Measurements from ENCODE around the gene RAB11FIP3.
"Not testable (repeated sequence)": the region's sequence is repeated elsewhere in the genome, so short reads cannot be mapped to it uniquely, and the experiment has no call there.

Gene RAB11FIP3

DNA sequence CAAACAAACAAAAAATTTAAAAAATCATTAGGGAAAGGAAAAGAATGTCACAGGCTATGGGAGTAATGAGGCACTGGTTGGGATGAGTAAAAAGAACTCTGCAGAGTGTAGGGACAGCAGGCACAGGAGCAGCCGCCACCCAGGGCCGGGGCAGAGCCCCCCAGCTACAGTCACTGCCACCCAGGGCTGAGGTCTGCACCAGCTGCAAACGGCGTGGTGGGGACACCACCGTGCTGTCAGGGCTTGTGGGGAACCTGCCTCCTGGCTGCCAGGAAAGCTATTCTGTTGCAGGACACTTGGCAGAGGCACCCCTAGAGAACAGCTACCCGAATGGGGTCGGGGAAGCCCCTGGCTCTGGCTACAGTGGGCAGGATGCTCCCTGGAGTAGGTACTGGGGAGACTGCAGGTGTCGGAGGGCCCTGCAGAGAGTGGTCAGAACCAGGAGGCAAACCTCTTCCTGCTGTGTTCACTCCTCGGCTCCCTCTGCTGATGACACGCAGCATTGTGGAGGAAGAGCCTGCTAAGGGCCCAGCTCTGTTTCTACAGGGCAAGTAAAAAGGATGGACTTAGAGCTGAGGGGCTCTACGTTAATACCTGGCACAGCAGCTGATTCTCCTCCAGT lies 69.8 kb downstream of the RAB11FIP3 start:
- no peak for DNase-seq (ENCODE audit: low spot score)

DNA sequence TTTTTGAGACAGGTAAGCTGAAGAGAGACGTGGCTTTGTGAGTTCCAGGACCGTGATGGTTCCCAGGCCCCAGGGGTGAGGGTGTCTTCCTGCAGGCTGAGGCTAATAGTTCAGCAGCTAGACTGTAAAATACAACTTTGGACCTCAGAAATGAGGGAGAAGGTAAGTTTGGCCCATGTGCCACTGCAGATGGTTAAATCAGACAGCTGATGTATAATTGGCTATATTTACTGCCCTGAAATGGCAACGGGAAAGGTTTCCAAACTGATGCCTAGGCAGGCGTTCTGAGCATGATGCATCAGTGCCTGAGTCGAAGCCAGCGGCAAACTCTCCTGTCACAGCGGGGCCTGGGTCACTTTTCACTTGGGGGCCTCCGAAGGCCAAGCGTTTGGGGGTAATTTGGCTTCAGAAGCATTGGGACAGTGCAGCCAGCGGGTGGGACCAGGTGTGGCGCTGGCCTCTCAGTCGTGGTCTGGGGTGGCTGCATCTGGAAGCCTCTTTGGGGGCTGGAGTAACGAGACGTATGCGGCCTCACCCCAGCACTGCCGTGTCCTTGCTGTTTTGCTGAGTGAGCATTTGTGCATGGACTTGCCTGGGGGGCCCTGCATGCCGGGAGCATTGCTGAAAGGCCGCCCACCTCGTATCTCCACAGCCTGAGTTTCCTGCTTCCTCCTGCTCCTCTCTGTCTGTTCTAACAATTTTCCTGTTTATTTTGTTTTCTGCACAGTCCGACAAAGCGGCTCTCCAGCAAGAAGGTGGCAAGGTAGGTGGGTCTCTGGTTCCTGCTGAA lies 70.8 kb downstream of the RAB11FIP3 start:
- DNase-seq (ENCODE audit: low spot score), result no peak

DNA sequence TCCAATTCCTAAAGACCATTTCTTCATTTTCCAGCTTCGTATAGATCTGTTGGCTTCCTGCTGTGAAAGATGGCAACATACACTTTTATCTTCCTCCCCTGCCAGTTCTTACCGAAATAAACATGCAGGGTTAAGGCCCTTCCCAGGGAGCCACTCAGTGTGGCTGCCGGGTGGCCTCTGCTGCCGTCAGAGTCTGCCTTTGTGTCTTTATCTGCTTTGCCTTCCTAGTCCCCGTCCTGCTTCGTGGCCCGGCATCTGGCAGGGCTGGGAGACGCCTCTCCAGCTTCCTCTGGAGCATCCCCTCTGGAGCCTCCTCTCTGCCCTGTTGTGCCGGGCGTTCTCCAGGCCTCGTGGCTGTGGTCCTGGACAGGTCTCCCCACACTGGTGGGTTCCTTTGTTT lies 71.8 kb downstream of the RAB11FIP3 start:
- DNase-seq (ENCODE audit: low spot score), result no peak

DNA sequence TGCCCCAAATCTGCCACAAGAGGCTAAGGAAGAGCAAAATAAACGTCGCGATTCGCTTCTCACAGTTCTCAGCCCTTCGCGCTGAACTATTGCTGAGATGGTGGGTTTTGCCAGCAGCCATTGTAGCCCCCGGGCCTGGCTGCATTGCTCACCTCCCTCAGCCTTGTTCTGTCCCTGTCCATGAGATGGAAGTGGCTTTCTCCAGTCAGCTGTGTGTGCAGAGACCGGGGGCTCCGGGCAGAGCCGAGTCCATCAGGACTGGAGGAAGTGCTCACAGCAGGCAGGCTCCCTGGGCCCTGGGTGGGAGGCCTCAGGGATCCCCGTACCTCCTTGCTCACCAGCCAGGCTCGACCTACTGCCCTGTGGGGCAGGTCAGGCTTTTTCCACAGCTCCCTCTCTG lies 74.5 kb downstream of the RAB11FIP3 start:
- no peak for DNase-seq (ENCODE audit: low spot score)

DNA sequence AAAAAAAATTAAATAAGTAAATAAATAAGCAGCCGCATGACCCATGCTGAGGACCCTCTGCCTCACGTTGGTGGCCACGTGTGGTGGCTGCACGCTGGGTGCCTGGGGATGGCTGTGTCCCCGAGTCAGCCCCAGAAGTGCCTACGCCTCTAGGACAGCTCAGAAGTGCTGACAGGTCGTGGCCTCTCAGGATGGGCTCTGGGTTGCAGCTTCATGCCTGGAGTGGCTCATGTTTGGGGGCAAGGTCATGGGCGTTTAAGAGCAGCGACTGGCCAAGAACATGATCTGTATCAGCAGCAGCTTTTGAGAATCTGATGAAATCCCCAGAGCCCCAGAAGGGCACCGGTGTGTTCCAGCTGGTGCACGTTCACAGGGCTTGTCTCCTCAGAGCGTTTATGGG lies 75.3 kb downstream of the RAB11FIP3 start:
- DNase-seq (ENCODE audit: low spot score), result no peak

DNA sequence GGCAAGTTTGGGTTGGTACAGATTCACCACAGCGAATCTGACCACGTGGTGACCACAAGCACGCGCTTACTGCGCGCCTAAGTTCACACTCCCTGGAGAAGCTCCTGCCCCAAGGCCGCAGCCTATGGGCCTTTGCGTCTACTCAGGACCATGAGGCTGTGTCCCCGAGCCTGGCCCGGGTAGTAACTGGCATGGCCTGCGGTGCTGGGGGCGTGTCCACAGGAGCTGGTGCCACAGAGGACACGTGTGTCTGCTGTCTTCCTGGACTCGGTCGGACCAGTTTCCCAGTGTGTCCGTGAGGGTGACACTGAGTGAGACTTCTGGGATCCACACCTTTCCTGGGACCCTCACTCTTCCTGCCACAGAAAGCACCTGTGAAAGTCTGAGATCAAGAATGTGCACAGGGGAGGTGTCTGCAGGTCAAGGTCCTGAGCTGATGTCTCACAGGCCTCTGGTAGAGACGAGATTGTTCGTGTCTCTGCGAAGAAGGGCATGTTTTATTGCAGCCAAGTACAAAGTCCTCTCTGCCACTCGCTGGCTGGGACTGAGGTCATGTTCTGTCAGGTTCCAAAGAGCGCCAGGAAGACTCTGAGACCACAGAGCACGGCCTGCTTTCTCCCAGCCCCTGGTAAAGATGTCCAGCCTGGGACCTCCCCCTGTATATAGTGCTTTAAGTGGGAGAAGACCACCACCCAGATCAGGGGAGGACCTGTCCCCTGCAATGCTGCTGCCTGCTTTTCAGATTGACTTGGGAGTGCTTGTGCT lies 76.9 kb downstream of the RAB11FIP3 start:
- DNase-seq (ENCODE audit: low spot score), result no peak

DNA sequence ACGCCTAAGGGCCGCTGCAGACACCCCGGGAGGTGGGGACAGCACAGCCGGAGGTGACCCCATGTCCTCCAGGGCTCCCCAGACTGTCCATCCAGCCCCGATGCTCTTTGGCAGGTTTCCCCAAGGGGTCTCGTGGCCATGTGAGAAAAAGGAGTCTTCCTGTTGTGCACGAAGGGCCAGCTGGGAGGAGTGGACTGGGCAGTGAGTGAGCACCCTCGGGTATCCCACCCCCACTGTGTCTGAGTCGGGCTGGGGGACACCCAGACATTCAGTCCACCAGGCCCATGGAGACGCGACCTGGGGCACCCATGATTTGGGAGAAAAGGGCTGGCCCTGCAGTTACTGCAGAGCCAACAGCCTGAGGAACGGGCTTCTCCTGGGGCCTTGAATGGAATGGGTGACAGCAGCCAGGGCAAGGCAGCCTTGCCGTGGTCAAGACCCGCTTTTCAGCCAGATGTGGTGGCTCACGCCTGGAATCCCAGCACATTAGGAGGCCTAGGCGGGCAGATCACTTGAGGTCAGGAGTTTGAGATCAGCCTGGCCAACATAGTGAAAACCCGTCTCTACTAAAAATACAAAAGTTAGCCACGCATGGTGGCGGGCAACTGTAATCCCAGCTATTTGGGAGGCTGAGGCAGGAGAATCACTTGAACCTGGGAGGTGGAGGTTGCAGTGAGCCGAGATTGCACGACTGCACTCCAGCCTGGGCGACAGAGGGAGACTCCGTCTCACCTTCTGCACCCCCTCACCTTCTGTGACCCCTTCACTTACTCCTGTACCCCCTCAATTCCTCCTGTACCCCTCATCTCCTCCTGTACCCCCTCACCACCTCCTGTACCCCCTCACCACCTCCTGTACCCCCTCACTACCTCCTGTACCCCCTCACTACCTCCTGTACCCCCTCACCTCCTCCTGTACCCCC lies 78.0 kb downstream of the RAB11FIP3 start:
- no peak for DNase-seq (ENCODE audit: low spot score)

DNA sequence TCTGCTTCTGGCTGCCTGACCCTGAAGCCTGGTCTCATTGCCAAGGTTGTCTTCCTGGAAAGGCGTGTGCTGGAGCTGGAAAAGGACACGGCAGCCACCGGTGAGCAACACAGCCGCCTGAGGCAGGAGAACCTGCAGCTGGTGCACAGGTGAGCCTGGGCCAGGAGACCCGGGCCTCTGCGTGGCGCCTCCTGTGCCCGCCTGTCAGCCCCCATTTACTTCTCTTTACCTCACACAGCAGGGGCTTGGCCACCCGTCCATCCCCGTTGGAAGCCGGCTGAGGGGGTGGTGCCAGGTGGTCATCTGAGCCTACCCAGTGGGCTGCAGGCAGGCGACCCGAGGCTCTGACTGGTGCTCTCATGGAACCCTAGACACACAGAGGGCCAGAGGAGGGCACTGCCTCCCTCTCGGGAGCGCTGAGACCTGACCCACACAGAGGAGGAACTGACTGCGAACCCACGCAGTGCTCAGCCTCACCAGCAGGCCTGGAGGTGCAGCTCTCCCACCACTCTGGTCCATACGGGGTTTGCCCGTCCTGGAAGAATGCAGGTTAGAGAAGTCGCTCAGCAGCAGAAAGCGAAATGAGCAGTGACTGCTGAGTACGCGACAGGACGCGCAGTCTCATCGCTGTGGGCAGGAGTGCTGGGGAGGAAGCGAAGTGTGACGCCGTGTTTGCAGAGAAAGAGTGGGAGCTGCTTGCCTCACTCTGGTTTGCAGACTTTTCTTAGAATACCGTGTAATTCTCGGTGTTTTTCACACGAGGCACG lies 80.2 kb downstream of the RAB11FIP3 start:
- no peak for DNase-seq (ENCODE audit: low spot score)

DNA sequence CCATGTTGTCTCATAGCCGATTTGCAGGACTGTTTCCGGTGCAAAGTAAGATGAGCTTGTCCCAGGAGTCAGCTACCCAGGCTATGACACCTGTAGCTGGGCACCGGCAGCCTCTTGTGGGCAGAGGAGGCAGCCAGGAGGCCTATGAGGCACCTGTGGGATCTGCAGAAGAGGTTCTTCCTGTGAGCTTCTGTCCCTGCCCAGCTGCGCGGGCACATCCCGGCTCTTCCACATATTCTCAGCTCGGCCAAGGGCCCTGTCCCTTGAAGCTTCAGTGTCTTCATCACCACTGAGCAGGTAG lies 80.7 kb downstream of the RAB11FIP3 start:
- DNase-seq (ENCODE audit: low spot score), result no peak

DNA sequence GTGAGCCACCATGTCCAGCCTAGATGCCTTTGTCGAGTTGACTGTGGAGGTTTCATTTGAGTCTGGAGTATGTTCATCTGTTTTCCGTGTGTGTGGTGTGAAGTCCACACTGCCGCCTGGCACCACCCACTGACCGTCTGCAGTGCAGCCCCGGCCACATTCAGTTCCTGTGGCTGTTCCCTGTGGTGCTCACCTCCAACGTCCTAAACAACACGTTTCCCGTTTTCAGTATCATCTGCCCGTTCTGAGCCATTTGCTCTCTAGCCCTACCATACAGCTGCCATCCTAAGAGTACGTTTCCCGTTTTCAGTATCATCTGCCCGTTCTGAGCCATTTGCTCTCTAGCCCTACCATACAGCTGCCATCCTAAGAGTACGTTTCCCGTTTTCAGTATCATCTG lies 82.1 kb downstream of the RAB11FIP3 start:
- DNase-seq (ENCODE audit: low spot score), result not testable (repeated sequence)

DNA sequence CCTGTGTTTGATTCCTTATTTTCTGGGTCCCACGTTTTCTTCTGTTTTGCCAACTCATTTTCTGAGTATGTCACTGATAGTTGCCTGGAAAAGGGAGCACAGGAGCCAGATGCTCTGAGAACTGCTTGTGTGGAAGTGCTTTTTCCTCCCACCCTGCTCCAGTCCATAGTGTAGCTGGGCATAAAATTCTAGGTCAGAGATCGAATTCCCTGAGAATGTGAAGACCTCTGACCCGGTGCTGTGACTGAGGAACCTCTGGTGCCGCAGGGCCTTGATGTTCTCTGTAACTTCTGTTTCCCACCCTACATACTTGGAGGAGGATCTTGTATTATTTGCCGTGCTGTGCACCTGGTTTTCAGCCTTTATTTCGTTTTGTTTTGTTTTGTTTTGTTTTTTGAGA lies 82.5 kb downstream of the RAB11FIP3 start:
- DNase-seq (ENCODE audit: low spot score), result no peak

DNA sequence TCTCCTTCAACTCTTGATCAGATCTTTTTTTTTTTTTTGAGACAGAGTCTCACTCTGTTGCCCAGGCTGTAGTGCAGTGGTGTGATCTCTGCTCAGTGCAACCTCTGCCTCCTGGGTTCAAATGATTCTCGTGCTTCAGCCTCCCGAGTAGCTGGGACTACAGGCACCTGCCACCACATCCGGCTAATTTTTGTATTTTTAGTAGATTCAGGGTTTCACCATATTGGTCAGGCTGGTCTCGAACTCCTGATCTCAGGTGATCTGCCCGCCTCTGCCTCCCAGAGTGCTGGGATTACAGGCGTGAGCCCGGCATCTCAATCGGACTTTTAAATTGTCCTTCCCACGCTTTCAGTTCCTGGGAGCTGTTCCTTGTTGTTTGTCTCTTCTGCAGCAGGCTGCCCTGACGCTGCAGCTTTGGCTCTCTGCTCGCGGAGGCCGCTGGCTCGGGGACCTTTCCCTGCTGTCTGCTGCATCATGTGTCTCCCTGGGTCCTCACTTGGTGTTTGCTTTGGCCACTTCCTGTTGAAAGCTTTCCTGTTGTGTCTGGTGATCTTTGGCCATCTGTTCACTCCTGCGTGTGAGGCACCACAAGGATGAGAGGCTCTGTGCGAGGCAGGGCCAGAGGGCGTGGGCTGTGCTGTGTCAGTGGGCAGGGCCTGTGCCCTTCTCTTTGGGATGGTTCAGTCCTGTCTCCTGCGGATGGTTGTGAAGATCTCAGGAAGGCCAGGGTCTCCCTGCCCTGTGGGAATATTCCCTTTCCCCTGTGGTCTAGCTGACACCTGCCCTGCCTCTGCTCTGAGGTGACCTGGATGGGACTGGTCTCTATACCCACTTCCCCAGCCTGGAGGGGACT lies 83.7 kb downstream of the RAB11FIP3 start:
- no peak for DNase-seq (ENCODE audit: low spot score)

DNA sequence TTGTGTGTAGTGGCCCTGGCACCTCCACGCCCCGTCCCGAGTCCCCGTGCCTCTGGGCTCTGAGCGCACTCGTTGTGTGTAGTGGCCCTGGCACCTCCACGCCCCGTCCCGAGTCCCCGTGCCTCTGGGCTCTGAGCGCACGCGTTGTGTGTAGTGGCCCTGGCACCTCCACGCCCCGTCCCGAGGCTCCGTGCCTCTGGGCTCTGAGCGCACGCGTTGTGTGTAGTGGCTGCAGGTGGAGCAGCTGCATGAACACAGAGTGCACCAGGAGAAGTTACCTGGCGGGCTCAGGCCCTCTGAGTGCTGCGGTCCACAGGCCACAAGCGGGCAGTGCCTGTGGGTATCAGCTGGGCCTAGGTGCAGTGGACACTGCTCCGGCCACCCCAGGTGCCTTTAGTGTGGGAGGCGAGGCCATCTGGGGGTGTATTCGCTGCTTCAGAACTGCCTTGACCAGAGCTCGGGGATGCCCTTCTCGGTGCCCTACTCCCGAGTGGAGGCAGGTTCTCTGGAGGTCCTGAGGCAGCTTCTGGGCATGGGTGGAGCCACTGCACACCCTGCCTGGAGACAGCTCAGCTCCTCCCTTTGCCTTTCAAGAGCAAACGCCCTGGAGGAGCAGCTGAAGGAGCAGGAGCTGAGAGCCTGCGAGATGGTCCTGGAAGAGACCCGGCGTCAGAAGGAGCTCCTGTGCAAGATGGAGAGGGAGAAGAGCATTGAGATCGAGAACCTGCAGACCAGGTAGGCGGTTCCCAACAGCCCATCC lies 84.8 kb downstream of the RAB11FIP3 start:
- DNase-seq (ENCODE audit: low spot score), result no peak

DNA sequence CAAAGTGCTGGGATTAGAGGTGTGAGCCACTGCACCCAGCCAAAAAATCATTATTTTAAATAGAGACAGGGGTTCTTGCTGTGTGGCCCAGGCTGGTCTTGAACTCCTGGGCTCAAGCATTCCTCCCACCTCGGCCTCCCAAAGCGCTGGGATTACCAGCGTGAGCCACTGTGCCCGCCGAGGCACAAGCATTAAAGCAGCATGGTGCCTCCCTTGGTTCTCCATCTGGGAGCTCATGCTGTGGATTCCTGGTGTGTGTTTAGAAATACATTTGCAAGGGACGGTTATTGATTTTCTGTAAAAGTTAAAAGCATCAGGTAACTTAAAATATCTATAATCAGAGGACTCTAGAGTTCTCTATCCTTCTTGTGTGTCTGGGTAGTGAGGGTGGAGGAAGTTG lies 87.4 kb downstream of the RAB11FIP3 start:
- DNase-seq (ENCODE audit: low spot score), result no peak

DNA sequence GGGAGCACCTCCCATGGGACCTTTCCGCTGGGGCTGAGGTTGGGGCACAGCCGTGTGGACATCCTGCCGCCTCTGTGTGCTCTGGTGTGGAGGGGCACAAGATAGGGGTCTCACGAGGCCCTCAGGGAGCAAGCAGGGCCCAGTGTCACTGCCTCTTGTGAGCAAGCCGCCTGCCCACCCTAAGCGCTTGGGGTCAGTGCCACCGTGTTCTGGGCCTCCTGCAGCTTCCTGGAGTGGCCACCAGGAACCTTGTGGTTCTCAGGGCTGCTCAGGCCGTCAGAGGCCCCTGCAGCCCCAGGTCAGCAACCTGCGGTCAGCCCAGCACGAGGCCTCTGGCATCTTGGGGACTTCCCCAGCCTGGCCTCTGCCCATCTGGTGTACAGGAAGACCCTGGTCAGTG lies 88.5 kb downstream of the RAB11FIP3 start:
- DNase-seq (ENCODE audit: low spot score), result no peak

DNA sequence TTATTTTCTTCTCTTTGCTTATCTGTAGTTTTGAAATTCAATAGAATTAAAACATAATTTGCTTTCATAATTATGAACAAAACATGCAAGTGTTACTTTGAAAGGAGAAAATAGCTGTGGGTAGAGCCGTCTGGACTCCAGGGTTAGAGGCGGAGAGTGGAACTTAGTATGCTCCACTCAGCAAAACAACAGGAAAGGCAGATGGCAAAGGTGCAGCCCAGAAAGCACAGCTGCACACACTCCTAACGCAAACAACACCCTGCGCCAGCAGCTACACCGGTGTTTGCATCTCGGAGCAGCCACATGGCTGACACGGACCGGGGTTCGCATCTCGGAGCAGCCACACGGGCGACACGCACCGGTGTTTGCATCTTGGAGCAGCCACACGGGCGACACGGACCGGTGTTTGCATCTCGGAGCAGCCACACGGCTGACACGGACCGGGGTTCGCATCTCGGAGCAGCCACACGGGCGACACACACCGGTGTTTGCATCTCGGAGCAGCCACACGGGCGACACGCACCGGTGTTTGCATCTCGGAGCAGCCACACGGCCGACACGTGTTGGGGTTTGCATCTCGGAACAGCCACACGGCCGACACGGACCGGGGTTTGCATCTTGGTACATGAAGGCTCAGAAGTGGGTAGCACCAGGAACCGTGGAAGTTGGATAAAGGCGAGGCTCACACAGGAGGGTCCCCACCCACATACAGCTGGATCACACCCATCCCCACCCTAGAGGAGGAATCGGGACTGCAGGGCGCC lies 89.9 kb downstream of the RAB11FIP3 start:
- no peak for DNase-seq (ENCODE audit: low spot score)

DNA sequence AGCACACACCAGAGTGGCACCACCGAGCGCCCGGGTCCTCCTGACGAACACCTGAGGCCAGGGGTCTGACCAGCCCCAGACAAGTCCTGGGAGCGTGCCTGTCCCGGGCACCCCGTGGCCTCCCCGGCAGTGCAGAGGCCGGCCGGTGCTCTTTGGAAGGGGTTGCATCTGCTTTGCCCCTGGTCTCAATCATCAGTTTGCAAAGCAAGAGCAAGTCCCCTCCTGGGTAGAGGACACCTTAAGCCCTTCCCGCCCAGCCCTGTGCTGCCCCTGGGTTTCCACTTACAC lies 90.4 kb downstream of the RAB11FIP3 start:
- DNase-seq (ENCODE audit: low spot score), result no peak

DNA sequence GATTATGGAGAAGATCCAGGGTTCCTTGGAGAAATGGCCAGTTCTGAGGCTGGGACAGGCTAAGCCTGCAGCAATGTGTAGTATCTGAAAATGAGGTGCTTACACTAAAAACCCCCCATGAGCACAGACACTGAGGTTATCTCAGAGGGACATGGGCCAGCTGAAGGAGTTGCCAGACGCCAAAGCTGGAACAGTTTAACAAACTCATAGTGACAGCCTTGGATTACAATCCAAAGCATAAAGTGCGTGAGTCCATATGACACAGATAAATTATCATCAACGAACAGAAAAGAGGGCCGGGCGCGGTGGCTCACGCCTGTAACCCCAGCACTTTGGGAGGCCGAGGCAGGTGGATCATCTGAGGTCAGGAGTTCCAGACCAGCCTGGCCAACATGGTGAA lies 90.9 kb downstream of the RAB11FIP3 start:
- DNase-seq (ENCODE audit: low spot score), result no peak

DNA sequence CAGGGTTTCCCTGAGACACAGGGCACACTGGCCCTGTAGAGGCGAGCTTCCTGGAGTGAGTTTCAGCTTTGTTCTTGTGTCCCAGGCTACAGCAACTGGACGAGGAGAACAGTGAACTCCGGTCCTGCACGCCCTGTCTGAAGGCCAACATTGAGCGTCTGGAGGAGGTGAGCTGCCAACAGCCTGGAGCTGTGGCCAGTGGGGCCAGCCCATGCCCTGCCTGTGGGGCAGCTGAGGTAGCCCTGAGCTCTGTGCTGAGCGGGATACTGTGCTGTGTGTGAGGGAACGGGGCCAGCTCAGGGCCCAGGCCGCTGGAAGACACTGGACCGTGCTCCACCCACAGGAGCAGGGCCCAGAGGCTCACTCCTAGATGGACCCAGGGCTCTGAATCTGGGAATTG lies 93.4 kb downstream of the RAB11FIP3 start:
- DNase-seq (ENCODE audit: low spot score), result peak; percentile 42

All from globus pallidus (tissue), 1 donor.